LoVo (cell line): Measurements from ENCODE around the gene LHPP.
"Not testable (repeated sequence)": the region's sequence is repeated elsewhere in the genome, so short reads cannot be mapped to it uniquely, and the experiment has no call there.

Experiments
- DNase-seq: peaks from one replicate; pipeline ENCODE4 v3.0.0-alpha.2; 2016; ENCODE audit warnings: low spot score

LHPP gene

DNA sequence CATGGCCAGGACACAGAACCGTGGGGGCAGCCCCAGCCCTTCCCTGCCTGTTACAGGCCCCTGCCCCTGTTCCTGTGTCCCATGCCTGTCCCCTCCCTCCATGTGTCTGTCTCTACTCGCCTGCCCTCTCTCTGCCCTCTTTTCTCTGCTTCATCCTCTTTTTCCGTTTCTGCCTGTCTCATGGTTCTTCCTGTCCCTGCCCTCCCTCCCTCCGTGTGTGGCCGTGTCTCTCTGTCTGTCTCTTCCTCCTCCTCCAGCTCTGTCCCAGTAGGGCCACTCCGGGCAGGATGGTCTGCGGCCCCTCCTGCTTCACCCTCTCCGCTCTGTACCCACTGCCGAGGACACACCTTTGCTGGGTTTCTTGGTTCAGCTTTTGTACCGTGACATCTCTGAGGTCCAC, 145.2 kb downstream of the LHPP start:
- DNase-seq: no peak

DNA sequence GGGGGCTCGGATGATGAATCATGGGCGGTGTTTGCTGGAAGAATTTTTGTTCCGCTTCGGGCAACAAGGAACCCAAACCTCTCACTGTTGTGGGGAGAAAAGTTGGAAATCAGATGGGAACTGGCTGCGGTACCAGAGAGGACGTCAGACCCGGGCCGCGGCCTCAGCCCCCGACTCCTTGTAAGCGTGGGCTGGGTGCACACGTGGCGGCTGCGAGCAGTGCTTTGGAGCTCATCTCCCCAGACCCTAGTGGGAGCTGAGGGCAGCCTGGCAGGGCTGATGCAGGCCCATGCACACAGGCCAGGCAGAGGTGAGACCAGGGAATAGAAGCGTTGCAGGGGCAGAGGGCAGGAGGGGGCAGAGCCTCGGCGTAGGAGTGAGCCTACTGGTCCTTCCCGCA, 146.1 kb downstream of the LHPP start:
- no peak for DNase-seq

DNA sequence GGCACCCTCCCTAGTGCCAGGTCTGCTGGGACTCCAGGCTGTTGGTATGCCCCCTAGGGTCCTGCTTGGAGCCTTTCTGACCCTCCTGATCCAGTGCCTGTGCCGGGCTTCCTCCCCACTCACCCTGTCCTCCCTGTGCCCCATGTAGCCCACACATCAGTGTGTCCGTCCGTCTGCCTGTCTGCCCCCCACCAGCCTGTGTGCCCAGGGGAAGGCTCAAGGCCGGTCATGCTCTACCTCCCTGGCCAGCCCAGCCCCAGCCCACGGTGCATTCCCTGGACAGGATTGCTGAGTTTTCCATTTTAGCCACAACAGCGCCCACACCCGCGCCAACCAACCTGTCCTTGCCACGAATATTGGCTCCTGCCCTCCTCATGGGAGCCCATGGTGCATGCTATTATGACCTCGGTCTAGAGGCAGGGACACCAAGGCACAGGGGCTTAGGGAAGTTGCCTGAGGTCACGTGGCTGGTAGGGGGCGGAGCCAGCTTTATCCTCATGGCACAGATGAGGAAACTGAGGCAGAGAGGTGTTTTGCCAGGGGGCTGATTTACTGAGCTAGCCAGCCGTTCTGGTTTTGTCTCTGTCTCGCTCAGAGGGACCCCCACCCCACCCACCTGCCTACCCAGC, 146.6 kb downstream of the LHPP start:
- DNase-seq: no peak

DNA sequence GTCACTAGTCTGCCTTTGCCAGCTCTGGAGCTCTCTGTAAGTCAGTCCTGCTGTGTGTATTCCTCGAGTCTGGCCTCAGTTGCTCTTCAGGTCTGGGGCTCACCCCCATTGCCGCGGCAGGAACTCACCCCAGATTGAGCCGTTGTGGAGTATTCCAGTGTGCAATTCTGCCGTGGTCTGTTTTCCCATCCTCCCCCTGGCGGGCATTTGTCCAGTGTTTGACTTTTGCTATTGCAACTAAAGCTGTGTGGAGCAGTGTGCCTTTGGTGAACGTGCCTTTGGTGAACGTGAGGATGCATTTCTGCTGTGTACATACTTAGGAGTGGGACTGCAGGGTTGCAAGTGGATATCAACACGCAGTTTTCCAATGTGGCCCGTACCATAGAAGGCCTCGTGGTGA, 148.1 kb downstream of the LHPP start:
- DNase-seq: no peak

GRCh38 chr10:124610186-124610585, 148.6 kb downstream of the LHPP start:
- DNase-seq: not testable (repeated sequence)

DNA sequence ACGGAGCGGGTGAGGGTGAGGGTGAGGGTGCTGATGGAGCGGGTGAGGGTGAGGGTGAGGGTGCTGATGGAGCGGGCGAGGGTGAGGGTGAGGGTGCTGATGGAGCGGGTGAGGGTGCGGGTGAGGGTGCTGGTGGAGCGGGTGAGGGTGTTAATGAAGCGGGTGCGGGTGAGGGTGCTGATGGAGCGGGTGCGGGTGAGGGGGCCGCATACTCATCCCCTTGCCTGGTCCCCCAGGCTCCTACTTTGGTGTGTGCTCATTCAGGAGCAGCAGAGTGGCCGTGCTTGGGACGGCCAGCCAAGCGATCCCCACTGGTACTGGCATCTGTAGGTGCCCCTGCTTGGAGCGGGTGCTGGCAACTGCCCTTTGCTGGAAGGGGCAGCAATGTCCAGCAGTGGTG, 149.2 kb downstream of the LHPP start:
- DNase-seq: not testable (repeated sequence)

DNA sequence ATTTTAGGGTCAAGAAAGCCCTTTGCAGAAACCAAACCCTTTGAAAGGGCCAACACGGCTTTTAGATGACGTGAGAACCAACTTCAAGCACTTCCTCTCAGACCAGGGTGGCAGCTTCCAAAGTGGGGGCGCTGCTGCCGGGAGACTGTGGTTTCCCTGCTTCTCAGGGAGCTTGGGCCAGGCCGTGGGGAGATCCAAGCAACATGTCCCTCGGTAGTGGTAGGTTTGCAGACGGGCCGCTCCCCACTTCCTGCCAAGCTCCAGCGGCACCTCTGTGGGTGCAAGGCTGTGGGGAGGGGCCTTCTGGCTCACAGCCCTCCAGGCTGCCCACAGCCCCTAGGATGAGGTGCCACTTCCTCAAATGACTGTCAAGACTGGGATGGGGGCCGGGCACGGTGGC, 150.1 kb downstream of the LHPP start:
- no peak for DNase-seq

- no peak for DNase-seq
These were observed 151.2 kb downstream of the LHPP start for GRCh38 chr10:124612611-124613498.

DNA sequence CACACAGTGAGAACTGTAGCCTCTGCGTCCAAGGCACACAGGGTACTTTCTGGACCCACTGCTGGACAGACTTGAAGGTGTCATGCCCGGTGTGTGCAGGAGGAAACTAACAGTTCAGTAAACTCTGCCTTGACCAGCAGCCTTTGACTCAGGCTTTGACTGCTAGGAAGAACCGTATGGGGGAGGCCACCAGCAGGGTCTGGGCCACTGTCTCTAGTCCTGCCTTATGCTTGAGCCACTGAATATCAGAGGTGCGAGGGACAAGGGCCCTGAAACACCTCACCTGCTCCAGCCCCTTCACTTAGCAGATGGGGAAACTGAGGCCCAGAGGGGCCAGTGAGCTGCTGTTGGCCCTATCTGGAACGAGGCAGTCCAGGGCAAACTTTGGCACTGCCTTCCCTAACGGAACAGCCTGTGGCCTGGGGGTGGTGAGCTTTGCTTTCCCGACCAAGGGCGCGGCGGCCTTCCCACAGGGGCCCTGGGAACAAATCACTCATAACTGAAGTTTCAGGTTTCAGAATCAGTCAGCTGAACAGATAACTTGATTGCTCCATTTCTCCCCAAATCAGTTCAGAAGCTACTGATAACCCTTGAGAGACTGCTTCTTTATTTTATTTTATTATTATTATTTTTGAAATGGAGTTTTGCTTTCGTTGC, 152.5 kb downstream of the LHPP start:
- DNase-seq: no peak

DNA sequence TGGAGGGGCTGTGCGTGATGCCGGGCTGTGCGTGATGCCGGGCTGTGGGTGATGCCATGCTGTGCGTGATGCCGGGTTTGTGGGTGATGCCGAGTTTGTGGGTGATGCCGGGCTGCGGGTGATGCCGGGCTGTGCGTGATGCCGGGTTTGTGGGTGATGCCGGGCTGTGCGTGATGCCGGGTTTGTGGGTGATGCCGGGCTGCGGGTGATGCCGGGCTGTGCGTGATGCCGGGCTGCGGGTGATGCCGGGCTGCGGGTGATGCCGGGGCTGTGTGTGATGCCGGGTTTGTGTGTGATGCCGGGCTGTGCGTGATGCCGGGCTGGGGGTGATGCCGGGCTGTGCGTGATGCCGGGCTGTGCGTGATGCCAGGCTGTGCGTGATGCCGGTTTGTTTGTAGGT, 153.6 kb downstream of the LHPP start:
- no peak for DNase-seq

DNA sequence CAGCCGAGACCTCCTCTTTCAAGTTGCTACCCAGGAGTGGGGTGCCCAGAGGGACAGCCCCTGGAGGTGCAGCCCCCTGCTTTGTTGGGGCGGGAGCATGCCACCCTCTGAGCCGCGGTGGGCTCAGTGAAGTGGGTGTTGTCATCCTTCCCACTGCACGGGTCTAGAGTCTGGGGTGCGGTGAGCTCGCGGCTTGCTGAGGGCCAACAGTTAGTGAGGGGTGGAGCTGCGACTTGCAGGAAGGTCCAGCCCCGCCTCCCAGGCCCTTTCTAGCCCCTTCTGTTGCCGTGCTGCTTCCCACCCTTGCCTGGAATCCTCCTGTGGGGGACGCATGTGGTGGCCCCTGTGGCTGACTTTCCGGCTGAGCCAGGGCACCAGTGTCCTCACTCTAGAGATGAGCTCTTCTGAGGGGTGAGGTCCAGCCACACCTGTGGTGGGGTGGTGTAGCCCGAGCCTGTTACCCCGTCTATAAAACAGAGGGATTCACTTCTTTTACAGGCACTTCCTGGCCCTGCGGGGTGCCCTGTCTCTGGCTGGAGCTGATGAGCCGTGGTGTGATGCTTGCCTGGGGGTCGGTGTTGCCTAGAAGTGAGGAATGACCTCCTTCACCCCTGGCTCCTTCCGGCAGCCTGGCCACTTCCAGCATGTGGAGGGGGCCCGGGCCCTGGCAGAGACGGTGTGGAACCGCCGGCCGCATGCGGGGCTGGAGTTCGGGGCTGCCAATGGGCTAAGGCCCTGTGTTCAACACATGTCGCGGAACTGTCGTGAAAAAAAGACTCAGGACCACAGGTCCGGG, 154.6 kb downstream of the LHPP start:
- DNase-seq: no peak

DNA sequence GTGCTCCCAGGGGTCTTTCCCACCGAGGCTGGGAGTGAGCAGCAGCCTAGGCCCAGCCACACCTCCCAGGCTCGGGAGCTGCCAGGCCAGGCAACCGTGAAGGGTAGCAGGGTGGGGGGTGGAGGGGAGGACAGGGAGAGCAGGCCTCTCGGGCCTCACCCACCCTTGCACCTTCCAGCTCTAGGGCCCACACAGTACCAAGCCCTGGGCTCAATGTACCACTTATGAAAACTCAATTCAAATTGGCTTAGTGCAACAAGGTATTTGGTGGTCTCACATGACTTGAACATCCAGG, 155.2 kb downstream of the LHPP start:
- DNase-seq: no peak

GRCh38 chr10:124618470-124619073, 156.9 kb downstream of the LHPP start:
- DNase-seq: no peak

- DNase-seq: no peak
These were observed 157.6 kb downstream of the LHPP start for GRCh38 chr10:124619195-124619594.

DNA sequence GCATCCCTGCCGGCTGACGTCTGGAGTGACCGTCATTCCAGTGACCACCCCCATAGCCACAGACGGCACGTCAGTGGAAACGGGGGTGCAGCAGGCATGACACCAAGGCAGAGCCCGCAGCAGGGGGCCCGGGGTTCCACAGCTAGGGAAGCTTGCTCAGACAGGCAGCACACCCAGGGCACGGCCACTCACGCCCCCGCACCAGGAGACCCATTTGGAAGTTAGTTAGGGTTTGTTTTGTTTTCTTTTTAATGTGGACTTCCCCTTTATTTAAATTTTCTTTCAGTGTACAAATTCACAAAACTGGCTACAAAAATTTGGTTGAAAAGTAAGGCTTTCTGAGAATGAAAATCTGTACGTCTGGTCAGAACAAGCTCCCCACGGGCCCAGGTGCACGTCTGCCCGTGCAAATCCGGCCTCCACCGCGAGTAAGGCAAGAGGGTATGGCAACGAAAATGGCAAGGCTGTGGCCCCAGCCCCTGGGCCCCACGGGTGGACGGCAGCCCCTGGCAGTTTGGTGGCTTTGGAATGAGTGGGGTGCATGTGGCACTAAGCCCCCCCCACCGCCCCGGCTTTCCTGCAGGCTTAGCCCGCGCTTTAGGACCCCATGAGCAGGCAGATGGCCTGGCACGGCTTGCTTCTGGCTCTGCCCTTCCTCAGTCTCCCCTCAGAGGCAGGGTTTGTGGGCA, 158.3 kb downstream of the LHPP start:
- no peak for DNase-seq

DNA sequence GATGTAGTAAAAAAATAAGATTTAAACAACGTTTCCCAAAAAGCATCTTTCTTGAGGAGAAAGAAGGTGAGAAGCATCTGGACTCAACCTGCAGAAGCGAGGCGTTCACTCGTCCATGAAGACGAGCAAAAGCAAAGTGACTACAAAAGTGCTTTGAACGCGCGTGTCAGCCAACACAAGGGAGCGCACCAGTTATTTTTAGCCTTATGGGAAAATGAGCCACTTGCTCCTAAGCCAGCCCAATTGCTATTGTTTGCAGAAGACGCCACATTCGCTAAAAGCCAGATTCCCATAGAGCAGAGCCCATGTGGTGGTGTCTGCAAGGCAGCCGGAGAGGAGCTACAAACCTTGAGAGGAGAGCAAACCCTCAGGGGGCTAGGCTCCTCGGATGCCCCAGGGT, 160.0 kb downstream of the LHPP start:
- no peak for DNase-seq

DNA sequence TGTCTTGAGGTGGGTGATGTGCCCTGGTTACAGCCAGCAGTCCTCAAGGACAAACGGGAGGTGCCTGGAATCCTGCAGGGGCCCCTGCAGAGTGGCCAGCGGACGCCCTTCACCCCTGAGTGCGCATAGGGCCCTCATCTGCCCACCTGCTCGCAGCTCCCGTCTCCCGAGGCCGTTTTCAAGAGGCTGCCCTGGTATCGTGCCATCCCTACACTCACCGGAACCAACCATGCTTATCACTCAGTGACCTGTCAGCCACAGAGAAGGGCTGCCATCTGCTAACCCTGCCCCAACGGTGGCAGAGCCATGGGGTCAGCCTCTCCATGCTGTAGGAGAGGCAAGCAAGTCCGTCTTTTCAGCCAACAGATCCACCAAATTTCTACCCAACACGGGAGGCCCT, 160.5 kb downstream of the LHPP start:
- no peak for DNase-seq

DNA sequence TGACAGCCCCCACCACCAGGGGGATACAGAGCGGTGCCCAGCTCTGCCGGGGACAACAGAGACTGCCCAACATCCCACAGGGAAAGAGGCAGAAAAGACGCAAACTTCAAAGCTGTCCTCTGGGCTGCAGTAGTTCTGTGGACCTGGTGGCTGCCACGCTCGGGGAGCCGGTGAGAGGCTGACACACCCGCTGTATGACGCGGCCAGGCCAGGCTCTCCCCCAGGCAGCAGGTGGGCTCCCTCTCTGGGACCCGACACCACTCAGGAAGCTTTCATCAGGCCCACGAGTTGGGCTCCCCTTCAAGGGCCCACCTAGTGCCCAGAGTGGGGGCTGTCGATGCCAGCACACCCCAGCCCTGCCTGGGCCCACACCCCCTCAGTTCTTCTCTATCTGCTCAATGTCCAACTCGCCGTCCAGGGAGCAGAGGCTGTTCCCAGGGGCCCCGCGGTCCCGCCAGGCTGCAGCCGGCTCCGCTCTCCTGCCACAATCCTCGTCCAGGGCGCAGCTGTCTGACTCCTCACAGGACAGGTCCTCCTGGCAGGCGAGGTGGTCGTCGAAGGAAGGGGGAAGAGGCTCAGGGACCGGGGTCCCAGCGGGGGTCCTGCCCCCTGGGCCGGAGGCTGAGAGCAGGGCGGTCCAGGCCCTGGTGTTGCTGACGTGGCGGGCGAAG, 161.4 kb downstream of the LHPP start:
- DNase-seq: no peak

DNA sequence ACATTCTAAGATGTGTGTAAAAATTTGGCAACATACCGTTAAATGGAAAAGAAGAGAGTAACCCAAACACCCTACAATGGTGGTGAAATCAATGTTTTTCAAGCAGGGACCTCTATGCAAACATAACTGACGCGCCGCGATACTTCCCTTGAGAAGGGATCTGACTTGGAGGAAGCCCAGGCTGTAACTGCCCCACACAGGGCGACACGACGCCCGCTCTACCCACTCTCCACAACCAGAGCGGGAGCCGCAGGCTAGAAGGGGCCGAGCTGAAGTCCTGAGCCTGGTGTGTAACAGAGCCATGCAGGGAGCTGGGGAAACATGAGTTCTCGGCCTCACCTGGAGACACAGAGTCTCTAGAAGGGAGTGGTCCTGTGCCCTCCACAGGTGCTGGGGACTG, 162.4 kb downstream of the LHPP start:
- DNase-seq: no peak

GRCh38 chr10:124624466-124624865, 162.8 kb downstream of the LHPP start:
- DNase-seq: no peak

DNA sequence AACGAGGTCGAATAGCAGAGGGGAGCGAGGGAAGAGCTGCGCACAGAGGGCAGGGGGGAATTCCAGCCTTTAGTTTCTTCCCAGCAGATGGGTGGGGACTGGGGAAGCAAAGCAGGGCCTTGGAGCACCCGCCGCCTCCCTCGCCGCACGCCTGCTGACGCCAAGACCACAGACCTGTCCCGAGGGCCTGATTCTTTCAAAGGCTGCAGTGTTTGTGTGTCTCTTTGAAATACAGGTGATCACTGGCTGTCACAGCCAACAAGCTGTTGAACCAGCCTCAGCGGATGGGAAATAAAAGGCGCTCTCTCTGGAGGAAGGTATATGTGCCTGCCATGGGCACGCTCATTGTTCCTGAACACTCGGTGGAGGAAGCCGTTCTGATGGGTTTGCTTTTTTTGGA, 163.3 kb downstream of the LHPP start:
- DNase-seq: no peak
